Measurements from ENCODE around the gene YY1AP1. TPM values are rescaled to one million over a fixed set of nuclear protein-coding genes. Genes with fewer than 3 reads are reported as not detected.

Gene YY1AP1
- total RNA-seq, 1 experiment from 2014 or later: 37.6 TPM

- intact Hi-C loops (cut with micrococcal nuclease): loop anchor here (10.0 kb wide), 1 partner anchor 72 kb away; no protein-coding TSS in a partner anchor
- Histone ChIP-seq H3K36me3 (ENCODE audit: low read depth, low read length) (peaks cover 3% of the 10 kb centered on the region; the same call in 1 of the 2 replicates), H2AFZ (ENCODE audit: low read length) (no peak overlapping the region), H3K9me2 (replicated peaks; ENCODE audit: low read length) (no peaks in the 10 kb centered on the region), H3K27me3 (ENCODE audit: low read length) (no peaks in the 10 kb centered on the region), H3K27ac (ENCODE audit: low read length) (peak overlapping the region; percentile 75; the same call in 1 of the 2 replicates), H3K4me3 (ENCODE audit: low read length) (no peak overlapping the region), H3K4me2 (ENCODE audit: low read length) (no peak overlapping the region), H3F3A (ENCODE audit: low read length, unreplicated experiment) (peaks cover 6% of the 10 kb centered on the region), H3K4me1 (ENCODE audit: insufficient read depth, low read length) (peaks cover 32% of the 10 kb centered on the region), H3K9ac (ENCODE audit: low read length) (no peak overlapping the region), H4K20me1 (ENCODE audit: low read length) (no peaks in the 10 kb centered on the region), H3K9me3 (ENCODE audit: low read length) (no peaks in the 10 kb centered on the region), H3K79me2 (ENCODE audit: low read length) (no peaks in the 10 kb centered on the region)
- DNase-seq: peak; percentile 37
- CTCF ChIA-PET: no interaction called here
- TF ChIP-seq EZH2phosphoT487 (IDR thresholded peaks at IDR 0.05; ENCODE audit: borderline replicate concordance, low read length): no peak
- no peak for TF ChIP-seq CTCF (conservative IDR thresholded peaks at IDR 0.05; ENCODE audit: low read depth, low read length)
- no peak for TF ChIP-seq EZH2 (IDR thresholded peaks at IDR 0.05; ENCODE audit: low read length, unreplicated experiment)
- no peak for ATAC-seq
- no TSS peak for BruUV-seq (replicated peaks)
- POLR2A ChIA-PET (ENCODE audit: unreplicated experiment): no interaction called here
Observed at GRCh38 chr1:155652951-155653350, 35.6 kb downstream of the YY1AP1 start.

GRCh38 chr1:155651861-155652661 is 36.5 kb downstream of the YY1AP1 start:
- peak overlapping the region; percentile 70 for H3K4me2 ChIP-seq (ENCODE audit: low read length)
- intact Hi-C loops (cut with micrococcal nuclease): loop anchor here (10.0 kb wide), 1 partner anchor 73 kb away; no protein-coding TSS in a partner anchor
- no peaks in the 10 kb centered on the region for H3K9me2 ChIP-seq (replicated peaks; ENCODE audit: low read length)
- peak overlapping the region; percentile 22; the same call in 1 of the 2 replicates for H2AFZ ChIP-seq (ENCODE audit: low read length)
- peaks cover 33% of the 10 kb centered on the region for H3K4me1 ChIP-seq (ENCODE audit: insufficient read depth, low read length)
- peak overlapping the region; percentile 48; the same call in 1 of the 2 replicates for H3K4me3 ChIP-seq (ENCODE audit: low read length)
- H3K27me3 ChIP-seq (ENCODE audit: low read length): no peaks in the 10 kb centered on the region
- no peaks in the 10 kb centered on the region for H4K20me1 ChIP-seq (ENCODE audit: low read length)
- no TSS peak for BruUV-seq (replicated peaks)
- no peaks in the 10 kb centered on the region for H3K9me3 ChIP-seq (ENCODE audit: low read length)
- ChIA-PET POLR2A (ENCODE audit: unreplicated experiment) (interaction anchor here (0.6 kb wide), 2 partner anchors 34 to 427 kb away, joined by 6 to 26 read pairs; no protein-coding TSS in a partner anchor), CTCF (interaction anchor here (0.6 to 0.8 kb wide), 2 partner anchors 77 to 83 kb away, joined by 3 read pairs; no protein-coding TSS in a partner anchor)
- H3K36me3 ChIP-seq (ENCODE audit: low read depth, low read length): no peaks in the 10 kb centered on the region
- H3K79me2 ChIP-seq (ENCODE audit: low read length): no peaks in the 10 kb centered on the region
- 0 out of 2 replicates have a peak overlapping the region, but pooled peaks have one; percentile 9 for H3K9ac ChIP-seq (ENCODE audit: low read length)
- ATAC-seq (peak; percentile 29), DNase-seq (peak; percentile 78)
- TF ChIP-seq EZH2 (IDR thresholded peaks at IDR 0.05; ENCODE audit: low read length, unreplicated experiment) (no peak), CTCF (conservative IDR thresholded peaks at IDR 0.05; ENCODE audit: low read depth, low read length) (no peak), EZH2phosphoT487 (IDR thresholded peaks at IDR 0.05; ENCODE audit: borderline replicate concordance, low read length) (no peak)
- peak overlapping the region; percentile 75 for H3K27ac ChIP-seq (ENCODE audit: low read length)
- peaks cover 6% of the 10 kb centered on the region for H3F3A ChIP-seq (ENCODE audit: low read length, unreplicated experiment)

All from PC-3 (cell line).